ENCODE data around the gene SMG1. TPM values are rescaled to one million over a fixed set of nuclear protein-coding genes. Genes with fewer than 3 reads are reported as not detected.

Gene SMG1
- total RNA-seq, 1 experiment from 2014 or later: 32.9 TPM

DNA sequence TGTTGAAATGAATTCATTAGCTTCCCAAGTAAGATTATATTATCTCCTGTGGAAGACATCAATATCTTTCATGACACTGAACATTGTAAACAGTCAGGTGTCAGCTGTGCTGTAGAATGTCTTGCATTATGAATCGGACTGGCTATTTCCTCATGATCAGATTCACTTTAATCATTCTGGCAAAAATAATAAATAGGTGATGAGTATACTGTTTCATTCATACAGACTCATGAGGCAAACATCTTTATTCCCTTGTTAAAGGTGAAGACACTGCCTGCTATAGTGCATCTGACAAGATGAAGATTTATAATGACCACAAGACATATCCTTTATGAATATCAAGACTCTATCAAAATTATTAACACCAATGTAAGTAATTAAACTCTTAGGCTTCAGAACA lies 73.6 kb downstream of the SMG1 start:
- DNase-seq (ENCODE audit: low spot score): no peak

DNA sequence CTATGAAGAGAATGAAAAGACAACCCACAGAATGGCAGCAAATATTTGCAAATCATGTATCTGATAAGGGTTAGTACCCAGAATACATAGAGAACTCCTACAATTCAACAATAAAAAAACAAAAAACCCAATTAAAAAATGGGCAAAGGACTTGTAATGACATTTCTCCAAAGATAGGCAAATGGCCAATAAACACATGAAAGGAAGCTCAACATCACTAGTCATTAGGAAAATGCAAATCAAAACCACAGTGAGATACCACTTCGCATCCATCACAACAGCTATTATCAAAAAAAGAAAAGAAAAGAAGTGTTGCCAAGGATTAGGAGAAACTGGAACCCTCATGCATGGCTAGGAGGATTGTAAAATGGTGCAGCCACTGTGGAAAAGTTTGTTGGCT lies 79.8 kb downstream of the SMG1 start:
- no peak for DNase-seq (ENCODE audit: low spot score)

DNA sequence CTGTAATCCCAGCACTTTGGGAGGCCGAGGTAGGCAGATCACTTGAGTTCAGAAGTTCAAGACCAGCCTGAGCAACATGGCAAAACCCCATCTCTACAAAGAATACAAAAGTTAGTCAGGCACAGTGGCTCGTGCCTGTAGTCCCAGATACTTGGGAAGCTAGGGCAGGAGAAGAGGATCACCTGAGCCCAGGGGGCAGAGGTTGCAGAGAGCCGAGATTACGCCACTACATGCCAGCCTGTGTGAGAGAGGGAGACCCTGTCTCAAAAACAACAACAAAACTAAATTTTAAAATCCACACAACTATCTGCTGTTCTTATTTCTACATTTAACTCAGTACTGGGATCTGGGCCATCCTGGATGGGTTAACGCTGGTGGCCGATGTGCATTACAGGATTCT lies 83.6 kb downstream of the SMG1 start:
- no peak for DNase-seq (ENCODE audit: low spot score)

DNA sequence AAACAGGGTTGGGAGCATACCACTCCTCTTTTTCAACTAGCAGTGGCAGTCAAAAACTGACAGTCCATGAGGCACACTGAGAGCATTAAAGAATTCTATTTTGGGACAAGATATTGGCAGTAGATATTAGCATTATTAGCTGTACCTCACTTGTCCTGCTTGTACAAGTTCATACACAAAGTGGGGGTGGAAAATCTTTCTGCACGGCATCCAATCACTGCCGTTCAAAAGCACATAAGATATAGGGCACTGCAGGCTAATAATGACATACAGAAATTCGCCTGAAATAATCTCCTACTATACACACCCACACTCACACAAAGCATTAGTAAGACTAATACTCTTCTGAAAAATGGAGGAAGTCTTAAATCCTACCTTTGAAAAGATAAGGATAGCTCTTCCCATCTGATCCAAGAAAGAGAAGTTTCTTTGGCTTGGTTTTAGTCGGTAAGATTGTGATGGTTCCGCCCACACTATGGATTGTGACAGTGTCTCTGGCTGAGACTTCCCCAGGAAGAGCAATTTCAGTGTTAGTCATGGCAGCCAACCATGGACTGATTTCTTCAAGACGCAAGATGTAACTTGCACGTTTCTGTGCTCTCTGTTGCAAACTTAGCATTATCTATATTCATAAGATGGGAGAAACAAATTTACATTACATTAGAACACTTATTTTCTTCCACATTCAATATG lies 84.2 kb downstream of the SMG1 start:
- no peak for DNase-seq (ENCODE audit: low spot score)

DNA sequence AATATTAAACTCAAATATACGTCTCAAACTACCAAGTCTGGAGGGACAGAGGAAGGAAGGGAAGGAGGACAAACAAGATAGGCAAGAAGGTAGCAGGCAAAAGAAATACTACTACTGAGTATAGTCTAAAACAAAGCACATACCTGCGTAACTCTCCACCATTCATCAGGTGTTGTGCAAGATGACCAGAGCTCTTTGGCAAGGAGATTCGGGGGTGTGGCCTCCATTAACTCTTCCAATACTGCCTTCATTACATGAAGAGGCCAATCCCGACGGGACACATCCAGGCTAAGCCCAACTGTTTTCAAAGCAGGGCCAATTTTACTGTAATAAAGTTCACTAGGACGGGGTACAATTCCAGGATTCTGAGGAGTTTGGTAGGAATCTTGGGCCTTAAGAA lies 86.7 kb downstream of the SMG1 start:
- DNase-seq (ENCODE audit: low spot score): no peak

DNA sequence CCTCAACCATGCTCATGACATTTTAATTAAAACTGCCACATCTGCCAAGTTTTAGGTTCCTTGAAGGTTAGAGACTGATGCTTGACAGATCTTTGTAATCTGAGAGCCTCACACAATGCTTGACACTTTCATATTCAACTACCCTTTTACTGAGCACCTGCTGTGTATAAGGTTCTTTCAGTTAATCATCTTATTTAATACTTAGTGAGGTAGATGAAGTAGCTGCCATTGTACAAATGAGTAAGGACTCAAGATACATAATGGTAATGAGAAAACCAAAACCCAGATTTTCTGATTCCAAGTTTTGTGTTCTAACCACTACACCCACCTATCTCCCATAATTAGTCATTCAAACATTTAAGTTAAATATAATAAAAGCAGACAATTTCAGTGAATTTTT lies 89.5 kb downstream of the SMG1 start:
- DNase-seq (ENCODE audit: low spot score): no peak

DNA sequence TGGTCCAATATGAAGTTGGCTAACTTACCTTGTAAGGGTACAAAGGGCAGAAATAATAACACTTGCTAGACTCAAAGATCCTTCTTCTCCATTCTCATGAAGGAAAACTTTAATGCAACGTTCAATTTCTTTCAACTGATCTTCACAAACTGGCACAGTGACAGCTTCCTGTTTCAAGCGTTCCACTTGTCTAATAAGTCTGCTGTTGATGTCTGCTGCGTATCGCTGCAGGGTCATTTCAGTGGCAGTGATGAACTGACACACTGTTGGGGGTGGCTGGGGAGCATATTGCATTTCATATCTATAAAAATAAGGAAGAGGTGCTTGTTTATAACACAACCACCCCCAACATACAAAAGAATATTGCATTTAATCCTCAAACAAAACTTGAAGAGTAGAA lies 91.3 kb downstream of the SMG1 start:
- DNase-seq (ENCODE audit: low spot score): no peak

DNA sequence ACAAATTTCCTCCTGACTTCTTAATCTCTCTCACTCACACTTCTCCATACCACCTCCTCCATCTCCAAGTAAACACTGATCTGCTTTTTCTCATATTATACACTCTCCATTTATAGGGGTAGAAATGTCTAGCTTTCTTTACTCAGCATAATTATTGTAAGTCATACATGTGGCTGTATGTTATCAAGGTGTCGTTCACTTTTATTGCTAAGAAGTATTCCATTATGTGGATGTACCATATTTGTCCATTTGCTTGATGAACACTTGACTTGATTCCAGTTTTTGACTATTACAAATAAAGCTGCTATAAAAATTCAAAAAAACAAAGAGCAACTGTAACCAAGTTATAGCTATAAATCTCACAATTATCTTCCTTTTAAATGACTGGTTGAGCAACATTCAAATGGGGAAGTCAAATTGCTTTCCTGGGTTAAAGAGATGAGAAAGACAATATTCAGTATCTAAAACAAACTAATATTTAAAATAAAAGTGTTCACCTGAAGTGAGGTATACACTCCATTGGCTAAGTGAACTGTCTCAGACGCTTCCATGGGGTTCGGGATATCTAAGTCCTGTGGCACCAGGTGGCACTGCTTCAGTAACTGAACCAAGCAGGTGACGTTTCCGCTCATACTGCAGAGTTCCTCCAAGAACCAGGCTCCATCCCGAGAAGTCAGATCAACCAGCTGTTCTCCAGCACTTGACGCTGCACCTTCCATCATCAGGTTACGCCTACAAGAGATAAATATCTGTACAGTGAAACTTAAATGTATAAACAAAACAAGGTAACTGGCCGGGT lies 92.3 kb downstream of the SMG1 start:
- no peak for DNase-seq (ENCODE audit: low spot score)

DNA sequence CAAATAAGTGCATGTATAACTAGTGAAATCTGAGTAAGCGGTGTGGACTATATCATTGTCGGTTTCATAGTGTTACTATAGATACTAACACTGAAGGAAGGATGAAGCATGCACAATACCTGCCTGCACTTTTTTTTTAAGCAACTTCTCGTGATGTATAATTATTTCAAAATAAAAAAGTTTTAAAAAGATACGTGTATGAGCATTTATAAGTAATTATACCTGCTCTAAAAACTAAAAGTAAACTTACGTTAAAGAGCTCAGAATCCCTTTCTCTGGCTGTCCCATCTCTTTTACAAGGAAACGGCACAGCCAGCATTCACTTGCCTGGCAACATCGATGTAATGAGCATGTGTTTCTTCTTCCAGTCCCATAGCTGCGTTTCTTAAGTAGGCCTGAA lies 93.6 kb downstream of the SMG1 start:
- DNase-seq (ENCODE audit: low spot score): no peak

DNA sequence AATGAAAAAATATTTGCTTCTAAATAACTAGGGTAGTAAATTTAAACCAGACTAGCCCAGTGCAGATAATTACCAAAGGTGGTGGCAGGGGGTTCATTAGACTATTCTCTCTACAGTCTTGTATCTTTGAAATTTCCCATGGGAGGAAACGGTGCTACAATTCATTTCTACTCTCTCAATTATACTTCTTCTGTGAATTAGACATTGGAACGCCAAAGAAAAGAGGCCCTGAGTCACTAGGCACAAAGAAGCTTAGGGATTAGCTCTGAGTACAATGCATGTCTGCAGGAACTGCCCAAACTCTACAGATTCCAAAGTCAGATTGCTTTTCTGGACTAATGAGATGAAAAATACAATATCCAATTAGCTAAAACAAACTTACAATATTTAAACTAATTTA lies 94.2 kb downstream of the SMG1 start:
- no peak for DNase-seq (ENCODE audit: low spot score)

DNA sequence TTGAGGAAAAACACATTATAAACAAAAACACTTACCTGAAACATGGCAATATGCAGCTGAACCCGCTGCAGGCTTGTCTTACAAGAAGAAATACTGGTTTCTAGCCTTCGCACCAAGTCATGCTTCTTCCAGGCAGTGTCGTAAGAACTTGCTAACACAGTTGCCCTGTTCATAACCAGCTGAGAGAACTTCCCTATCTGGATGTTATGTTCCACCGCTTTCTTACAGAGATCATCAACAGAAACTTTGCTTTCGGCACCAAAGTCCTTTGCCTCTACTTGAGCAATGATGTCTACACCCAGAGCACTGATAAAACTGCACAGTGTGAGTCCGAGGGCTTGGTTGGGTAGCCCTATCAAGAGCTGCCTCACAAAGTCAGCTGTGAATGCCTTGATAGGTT lies 97.0 kb downstream of the SMG1 start:
- no peak for DNase-seq (ENCODE audit: low spot score)

DNA sequence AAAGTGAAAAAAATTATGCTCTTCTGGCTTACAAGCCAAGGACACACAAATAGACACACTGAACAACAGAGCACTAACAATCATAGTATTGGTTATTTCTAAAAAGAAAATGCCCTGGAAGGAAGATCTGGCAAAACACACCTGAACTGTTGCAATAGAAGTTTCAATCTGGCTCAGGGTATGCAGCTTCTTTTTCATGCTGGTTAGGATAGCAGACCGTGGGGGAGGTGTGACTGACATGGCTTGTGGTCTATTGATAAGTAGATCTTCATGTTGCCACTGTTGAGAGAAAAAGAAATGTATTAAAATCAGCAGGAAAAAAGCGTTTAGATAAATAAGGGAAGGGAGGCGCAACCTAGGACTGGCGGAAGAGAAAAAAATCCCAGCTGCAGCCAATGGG lies 98.3 kb downstream of the SMG1 start:
- DNase-seq (ENCODE audit: low spot score): no peak

DNA sequence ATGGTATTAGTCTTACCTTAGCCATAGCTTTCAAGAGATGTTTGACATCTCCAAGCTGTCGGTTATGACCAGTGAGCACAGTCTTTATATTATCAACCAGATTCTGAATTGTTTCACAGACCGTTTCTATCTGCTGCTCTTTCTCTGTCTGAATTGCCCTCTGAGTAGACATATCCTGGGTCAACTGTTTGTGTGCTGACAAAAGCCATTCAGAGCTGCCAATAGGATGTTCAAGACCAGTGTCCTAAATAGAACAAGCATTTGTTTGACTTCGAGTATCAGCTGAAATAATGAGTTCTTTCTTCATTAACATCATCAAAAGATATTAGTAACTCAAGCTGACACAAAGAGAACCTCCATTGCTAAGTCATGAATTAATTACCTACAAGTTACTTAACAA lies 109.9 kb downstream of the SMG1 start:
- DNase-seq (ENCODE audit: low spot score): no peak

DNA sequence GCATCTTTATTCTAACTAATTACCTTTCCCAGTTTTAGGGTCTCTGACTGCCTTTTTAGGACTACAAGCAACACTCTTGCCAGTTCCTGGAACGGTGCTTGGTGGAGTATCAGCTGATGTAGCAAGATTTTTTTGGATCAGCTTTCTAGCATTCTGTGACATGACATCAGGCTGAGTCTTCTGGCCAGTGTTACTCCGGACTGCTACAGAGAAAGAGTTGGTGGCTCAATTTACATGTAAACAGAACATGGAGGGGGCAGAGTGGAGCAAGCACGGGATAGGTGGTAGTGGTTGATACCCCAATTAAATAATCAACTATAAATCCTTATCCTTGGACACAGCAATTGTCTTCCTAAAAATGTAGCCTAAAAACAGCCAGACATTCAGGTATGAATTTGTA lies 114.3 kb downstream of the SMG1 start:
- no peak for DNase-seq (ENCODE audit: low spot score)

DNA sequence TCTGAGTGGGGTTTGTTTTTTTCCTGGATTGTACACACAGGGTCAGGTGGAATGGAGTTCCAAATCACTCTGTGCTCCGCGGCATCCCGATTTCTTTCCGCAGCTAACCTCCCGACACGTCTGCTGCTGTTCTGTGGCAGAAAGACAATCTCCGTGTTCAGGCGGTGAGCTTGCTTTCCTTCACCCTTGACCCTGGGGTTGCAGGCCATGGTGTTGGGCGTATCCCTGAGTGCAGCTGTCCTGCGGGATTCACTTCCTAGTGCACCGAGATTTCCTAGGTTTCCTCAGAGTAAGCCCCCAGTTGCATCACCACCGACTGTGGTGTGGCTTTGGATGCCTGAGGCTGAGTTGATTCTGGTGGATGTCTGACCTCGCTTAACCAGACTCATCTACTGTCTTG lies 117.0 kb downstream of the SMG1 start:
- DNase-seq (ENCODE audit: low spot score): no peak

DNA sequence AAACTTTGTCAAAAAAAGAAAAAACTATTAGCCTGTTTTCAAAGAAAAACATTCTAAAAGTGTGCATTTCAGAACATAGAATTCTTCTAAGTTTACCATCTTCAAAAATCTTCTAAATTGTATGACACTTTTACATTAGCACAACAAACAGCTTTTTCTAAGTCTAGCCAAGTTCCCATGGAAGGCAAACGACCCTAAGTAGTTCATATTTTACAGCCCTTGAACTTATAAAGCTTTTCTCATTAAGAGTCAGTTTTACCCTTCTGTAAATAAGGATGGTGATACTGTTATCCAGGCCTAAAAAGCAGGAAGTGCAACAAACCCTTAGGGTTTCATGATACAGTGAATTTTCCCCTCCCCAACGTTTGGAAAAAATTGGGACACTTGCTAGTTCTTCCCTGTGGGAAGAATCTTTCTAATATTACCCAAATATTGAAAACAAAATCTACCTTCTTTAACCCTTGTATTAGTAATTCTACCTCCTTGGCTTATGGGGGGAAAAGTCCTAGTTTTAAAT lies 120.9 kb downstream of the SMG1 start:
- no peak for DNase-seq (ENCODE audit: low spot score)

DNA sequence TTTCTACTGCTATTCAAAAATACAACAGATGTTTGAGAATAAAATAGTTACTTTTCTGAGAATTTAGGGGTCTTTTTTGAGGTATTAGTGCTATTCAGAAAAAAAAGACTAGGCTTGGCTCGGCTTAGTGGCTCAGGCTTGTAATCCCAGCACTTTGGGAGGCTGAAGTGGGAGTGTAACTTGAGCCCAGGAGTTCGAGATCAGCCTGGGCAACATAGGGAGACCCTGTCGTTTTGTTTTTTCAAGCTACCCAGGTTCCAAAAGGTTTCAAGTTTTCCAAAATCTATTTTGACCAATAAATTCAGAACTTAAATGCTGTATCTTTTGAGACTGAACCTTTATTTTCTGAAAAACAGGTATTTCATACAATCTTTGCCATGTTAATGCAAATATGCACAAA lies 121.7 kb downstream of the SMG1 start:
- peak; percentile 19 for DNase-seq (ENCODE audit: low spot score)

DNA sequence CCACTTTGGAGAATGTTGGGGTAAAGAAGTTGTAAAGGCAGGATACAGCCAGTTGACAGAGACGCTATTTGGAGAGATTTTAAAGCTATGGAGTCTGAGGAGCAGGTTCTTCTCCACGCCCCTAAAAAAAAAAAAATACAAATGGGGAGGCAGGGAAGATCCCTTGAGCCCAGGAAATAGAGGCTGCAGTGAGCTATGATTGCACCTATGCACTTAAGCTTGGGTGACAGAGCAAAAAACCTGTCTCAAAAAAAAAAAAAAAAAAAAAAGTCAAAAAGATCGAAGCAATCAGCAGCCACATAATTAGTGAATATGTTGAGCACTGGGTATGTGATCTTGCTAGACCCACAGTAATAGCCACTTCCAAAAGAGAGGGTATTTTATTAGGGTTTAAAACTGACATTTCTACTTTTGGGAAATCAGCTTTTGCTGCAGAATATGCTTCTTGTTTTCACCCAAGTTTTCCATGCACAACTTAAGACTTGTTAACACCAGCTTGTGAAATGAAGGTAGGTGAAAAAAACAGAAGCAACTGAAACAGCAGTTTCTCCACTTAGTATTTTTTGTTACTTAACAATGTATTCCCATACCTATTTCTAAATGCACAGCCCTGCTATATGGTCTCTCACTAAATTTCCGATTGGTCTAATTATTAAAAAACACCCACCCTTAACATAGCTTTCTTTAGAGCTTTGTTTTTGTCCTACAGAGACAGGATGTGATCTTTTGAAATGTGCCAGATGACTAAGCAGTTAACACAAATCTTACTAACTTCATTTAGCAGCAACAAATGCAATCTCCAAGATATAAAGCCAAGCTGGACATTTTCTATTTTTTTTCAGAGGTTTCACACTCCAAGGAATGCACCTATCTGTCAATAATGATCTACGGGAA lies 122.4 kb downstream of the SMG1 start:
- DNase-seq (ENCODE audit: low spot score): peak; percentile 62

DNA sequence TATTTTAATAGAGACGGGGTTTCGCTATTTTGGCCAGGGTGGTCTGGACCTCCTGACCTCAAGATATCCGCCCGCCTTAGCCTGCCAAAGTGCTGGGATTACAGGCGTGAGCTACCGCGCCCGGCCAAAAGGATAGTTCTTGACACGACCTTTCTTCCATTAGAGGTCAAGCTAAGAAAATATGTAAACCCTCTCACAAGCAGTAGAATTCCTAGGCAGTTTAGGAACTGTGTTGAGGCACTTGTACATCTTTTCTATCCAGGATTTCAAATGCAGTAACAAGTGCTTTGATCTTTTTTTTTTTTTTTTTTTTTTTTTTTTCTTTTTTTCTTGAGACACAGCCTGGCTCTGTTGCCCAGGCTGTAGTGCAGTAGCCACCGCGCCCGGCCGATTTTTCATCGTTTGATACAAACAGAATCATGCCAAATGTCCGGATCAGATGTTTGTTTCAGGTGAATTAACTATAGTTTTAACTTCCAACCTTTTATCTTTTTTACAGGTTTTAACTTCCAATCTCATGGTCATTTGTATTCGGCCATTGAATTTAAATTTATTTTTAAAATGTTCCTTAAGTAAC lies 123.4 kb downstream of the SMG1 start:
- DNase-seq (ENCODE audit: low spot score): no peak

DNA sequence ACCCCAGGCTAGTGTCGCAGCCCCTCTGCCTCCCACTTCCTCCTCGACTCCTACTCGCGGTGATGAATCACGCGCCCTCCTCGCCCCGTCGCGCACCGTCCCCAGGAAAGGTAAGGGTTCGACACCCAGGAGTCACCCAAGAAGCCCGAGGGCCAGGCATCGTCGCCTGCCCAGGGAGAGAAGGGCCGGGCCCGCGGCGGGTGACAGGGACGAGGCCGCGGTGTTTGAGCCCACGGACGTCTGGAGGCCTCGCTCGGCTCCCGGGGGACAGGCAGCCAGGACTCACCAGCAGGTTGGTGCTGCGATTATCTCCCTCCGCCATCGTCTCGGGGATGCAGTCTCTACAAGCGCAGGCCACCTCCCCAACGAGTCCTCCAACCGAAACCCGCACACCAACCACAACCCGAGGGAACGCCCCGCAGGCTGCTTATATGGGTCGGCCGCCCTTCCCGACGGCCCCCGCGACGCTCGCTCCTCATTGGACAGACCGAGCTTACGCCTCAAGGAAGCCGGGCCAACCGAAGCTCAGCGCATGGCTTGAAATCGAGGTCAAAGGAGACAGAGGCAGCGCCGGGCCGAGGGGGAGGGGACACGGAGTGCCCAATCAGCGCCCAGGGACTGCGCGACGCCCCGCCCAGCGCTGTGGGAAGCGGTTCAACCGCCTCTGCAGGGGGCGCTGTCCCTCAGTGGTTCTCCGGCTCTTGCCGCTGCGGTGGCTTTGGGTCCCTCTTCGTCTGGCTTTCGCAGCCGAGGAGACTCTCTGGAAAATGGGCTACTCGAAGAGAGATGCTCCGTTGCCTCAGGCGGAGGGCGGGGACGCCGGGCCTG lies 124.8 kb downstream of the SMG1 start, which contains the start of gene ARL6IP1:
TSS of gene ARL6IP1 (minus strand) at position 405 of the 828 bp plus-strand sequence. CDS start at position 322, 83 bp downstream.
- DNase-seq (ENCODE audit: low spot score): peak; percentile 99

DNA sequence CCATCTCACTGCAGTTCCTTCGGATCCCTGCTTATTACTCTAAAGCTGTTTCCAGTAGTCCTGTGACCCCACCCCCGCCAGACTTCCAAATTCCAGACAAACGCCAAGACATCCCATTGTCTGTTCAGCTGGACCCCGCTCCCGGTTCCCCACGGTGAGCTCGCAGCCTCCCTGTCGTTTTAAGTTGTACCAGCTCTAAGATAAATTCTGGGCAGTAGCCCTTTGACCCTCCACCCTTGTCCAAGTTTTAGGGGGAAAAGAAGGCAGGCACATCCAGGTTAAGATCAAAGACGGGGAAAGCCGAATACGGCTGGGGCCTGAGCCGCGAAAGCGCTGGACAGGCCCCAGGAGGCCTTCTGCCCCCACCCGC lies 125.4 kb downstream of the SMG1 start:
- DNase-seq (ENCODE audit: low spot score): peak; percentile 32

Data from A172 (cell line).